Measurements from ENCODE around the gene TBX1. TPM values are rescaled to one million over a fixed set of nuclear protein-coding genes. Genes with fewer than 3 reads are reported as not detected.

Gene TBX1
- total and polyA plus RNA-seq, 5 donors from 2014 or later: not detected

DNA sequence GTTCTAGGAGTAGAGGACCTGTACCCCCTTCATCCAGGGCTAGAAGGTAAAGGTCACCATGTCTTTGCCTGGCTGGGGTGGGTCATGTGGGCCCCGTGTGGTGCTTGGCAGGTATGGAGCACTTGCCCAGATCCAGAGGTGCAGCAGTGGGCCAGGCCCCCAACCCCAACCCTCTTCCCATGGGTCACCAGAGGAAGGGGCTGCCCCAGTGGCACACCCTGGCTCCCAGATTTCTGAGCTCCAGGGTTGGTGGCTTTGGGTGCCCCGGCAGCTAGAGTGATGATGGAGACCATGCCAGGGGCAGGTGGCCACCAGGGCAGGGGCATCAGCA is 39.6 kb upstream of the TBX1 start:
- Mint-ChIP-seq H3K4me3 (peak overlapping the region in 1 of 4 donors; percentile 72), H3K4me1 (peaks cover 0 to 31% (median under 1%) of the 10 kb centered on the region in 4 donors), H3K27ac (no peak overlapping the region), H3K36me3 (no peaks in the 10 kb centered on the region), H3K9me3 (no peaks in the 10 kb centered on the region), H3K27me3 (peaks cover 42% of the 10 kb centered on the region)
- no peak for ATAC-seq (ENCODE audit: low read depth in 2 of 2)
- Histone ChIP-seq H3K9me3 (ENCODE audit: control insufficient read depth in 2 of 2, low read length in 2 of 2) (no peaks in the 10 kb centered on the region), H3K36me3 (ENCODE audit: control insufficient read depth, insufficient read depth, low read length) (no peaks in the 10 kb centered on the region), H3K4me3 (ENCODE audit: low read depth, low read length) (no peak overlapping the region), H3K27me3 (ENCODE audit: control insufficient read depth, insufficient read depth, low read length) (peaks cover 5% of the 10 kb centered on the region), H3K4me1 (ENCODE audit: control insufficient read depth, insufficient read depth, low read length, poor library complexity, severe bottlenecking) (peaks cover 27% of the 10 kb centered on the region), H3K27ac (ENCODE audit: insufficient read depth, low read length, poor library complexity, severe bottlenecking) (no peak overlapping the region)
- no peak for DNase-seq

DNA sequence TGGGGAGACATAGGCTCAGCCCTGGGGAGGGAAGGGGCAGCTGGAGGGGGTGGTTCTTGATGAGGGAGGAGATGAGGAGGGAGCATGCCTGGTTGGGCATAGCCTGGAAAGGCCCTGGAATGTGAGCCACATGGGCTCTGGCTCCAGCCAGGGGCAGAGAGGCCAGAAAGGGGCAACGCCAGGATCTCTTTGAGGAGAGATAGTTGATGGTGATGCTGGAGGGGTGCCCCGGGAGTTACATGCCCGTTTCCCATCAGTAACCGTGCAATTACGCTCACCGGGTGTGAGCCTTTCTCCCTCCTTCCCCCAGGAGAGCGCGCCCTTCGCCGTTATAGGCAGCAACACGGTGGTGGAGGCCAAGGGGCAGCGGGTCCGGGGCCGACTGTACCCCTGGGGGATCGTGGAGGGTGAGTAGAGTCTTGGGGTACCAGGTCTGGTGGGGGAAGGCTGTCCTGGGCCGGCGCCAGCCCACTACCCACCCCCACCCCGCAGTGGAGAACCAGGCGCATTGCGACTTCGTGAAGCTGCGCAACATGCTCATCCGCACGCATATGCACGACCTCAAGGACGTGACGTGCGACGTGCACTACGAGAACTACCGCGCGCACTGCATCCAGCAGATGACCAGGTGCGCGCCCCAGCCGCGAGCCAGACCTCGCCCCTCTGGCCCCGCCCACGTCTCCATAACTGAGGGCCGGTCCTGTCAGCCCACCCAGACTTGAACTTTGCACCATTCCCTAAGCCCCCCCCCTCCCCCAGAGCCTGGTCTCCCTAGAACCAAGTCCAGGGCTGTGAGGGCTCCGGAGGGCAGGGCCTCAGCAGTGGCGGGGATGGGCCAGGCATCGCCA is 39.0 kb upstream of the TBX1 start:
- Mint-ChIP-seq H3K4me3 (no peak overlapping the region), H3K27me3 (peaks cover 42% of the 10 kb centered on the region), H3K9me3 (no peaks in the 10 kb centered on the region), H3K4me1 (peaks cover 0 to 31% (median under 1%) of the 10 kb centered on the region in 4 donors), H3K27ac (no peak overlapping the region), H3K36me3 (no peaks in the 10 kb centered on the region)
- H3K4me1 ChIP-seq (ENCODE audit: control insufficient read depth, insufficient read depth, low read length, poor library complexity, severe bottlenecking): peaks cover 27% of the 10 kb centered on the region
- peaks cover 5% of the 10 kb centered on the region for H3K27me3 ChIP-seq (ENCODE audit: control insufficient read depth, insufficient read depth, low read length)
- ATAC-seq (ENCODE audit: low read depth in 2 of 2) (no peak), DNase-seq (no peak)
- no peaks in the 10 kb centered on the region for H3K9me3 ChIP-seq (ENCODE audit: control insufficient read depth in 2 of 2, low read length in 2 of 2)
- no peaks in the 10 kb centered on the region for H3K36me3 ChIP-seq (ENCODE audit: control insufficient read depth, insufficient read depth, low read length)
- H3K4me3 ChIP-seq (ENCODE audit: low read depth, low read length): no peak overlapping the region
- no peak overlapping the region for H3K27ac ChIP-seq (ENCODE audit: insufficient read depth, low read length, poor library complexity, severe bottlenecking)

DNA sequence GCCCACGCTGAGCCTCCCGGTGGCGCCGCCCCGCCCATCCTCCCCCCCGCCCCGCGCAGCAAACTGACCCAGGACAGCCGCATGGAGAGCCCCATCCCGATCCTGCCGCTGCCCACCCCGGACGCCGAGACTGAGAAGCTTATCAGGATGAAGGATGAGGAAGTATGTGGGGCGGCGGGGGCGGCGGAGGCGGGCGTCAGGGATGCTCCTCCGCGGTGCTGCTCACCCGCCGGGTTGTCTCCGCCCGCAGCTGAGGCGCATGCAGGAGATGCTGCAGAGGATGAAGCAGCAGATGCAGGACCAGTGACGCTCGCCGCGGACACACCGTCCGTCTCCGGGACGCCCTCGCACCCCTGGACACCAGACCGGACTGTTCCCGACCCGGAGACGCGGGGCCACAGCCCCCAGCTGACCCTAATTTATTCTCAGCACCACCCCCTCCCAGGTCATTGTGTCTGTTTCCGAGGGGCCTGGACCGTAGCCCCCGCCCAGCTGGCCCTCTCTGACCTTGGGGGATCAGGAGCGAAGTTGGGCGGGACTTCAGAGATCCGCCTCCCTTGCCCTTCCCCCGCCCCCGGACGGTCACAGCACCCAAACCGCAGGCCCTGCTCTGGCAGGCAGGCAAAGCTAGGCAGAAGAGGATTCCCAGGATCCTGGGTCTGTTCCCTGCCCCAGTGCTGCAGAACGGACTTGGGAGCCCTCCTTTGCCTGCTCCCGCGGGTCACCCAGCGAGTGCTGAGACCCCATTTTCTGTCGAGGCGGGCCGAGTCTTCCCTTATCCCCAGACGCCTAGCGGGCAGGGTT is 38.2 kb upstream of the TBX1 start:
- Histone ChIP-seq H3K27me3 (ENCODE audit: control insufficient read depth, insufficient read depth, low read length) (peaks cover 5% of the 10 kb centered on the region), H3K9me3 (ENCODE audit: control insufficient read depth in 2 of 2, low read length in 2 of 2) (no peaks in the 10 kb centered on the region), H3K27ac (ENCODE audit: insufficient read depth, low read length, poor library complexity, severe bottlenecking) (no peak overlapping the region), H3K4me1 (ENCODE audit: control insufficient read depth, insufficient read depth, low read length, poor library complexity, severe bottlenecking) (peaks cover 27% of the 10 kb centered on the region), H3K36me3 (ENCODE audit: control insufficient read depth, insufficient read depth, low read length) (no peaks in the 10 kb centered on the region), H3K4me3 (ENCODE audit: low read depth, low read length) (no peak overlapping the region)
- Mint-ChIP-seq H3K27ac (no peak overlapping the region), H3K27me3 (peaks cover 42% of the 10 kb centered on the region), H3K36me3 (no peaks in the 10 kb centered on the region), H3K4me1 (peaks cover 0 to 31% (median under 1%) of the 10 kb centered on the region in 4 donors), H3K9me3 (no peaks in the 10 kb centered on the region), H3K4me3 (no peak overlapping the region)
- no peak for DNase-seq
- ATAC-seq (ENCODE audit: low read depth in 2 of 2): no peak

DNA sequence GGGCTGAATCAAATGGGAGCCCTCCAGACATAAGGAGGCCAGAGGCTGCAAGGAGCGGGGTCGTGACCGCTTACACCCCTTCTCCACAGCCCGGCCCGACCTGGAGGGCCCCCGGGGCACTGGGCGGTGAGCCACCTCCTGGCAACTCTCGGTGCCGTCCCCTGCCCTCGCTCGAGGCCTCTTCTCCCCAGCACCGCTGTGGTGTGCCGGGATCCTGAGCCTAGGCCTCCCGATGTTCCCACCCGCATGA is 37.7 kb upstream of the TBX1 start:
- DNase-seq: no peak

DNA sequence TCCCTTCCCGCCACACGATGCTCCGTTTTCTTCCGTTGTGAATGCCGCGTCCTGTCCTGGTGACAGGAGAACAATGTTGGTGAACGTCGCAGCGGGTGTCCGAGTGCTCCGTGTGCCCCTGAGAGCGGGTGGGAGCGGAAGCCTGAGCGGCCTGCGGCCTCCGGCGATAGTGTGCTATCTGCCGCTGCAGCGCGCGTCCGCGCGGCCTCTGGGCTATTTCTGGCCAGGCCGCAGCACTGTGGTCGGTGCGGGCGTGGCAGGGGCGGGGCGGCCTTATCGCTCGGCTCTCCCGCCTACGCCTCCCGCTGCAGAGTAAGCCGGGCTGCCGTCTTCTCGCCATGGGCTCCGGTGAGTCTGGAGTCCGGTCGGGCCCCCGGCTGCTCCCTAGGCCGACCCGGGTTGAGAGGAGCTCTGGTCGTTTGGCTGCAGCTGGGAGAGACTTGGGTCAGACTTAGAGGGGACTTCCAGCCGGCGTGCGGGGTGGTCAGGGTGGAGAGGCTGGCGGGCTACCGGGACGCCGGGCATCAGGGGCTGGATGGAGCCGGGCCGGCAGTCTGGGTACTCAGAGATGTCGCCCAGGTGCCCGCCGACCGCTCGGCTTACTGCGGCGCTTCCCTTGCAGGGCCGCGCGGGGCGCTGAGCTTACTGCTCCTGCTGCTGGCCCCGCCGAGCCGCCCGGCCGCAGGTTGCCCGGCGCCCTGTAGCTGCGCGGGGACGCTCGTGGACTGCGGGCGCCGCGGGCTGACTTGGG is 37.2 kb upstream of the TBX1 start, which contains the start of gene GP1BB:
Gene GP1BB, plus strand, starts transcription at position 308 of the 751 bp plus-strand sequence. Its CDS starts 31 bp downstream, at position 339.
- Histone ChIP-seq H3K27ac (ENCODE audit: insufficient read depth, low read length, poor library complexity, severe bottlenecking) (no peak within 1 kb of the TSS), H3K4me1 (ENCODE audit: control insufficient read depth, insufficient read depth, low read length, poor library complexity, severe bottlenecking) (peaks cover 24% of the 10 kb centered on the region), H3K36me3 (ENCODE audit: control insufficient read depth, insufficient read depth, low read length) (no peaks in the 10 kb centered on the region), H3K9me3 (ENCODE audit: control insufficient read depth in 2 of 2, low read length in 2 of 2) (no peaks in the 10 kb centered on the region), H3K27me3 (ENCODE audit: control insufficient read depth, insufficient read depth, low read length) (peaks cover 5% of the 10 kb centered on the region), H3K4me3 (ENCODE audit: low read depth, low read length) (no peak within 1 kb of the TSS)
- H3K27ac Mint-ChIP-seq: peak within 1 kb of the TSS in 1 of 3 donors; percentile 38
- H3K4me1 Mint-ChIP-seq: peaks cover 0 to 28% (median under 1%) of the 10 kb centered on the region in 4 donors
- no peaks in the 10 kb centered on the region for H3K36me3 Mint-ChIP-seq
- H3K9me3 Mint-ChIP-seq: no peaks in the 10 kb centered on the region
- H3K27me3 Mint-ChIP-seq: peaks cover 46% of the 10 kb centered on the region
- peak within 1 kb of the TSS in 3 of 4 donors; percentile 38 to 76 (median 61) for H3K4me3 Mint-ChIP-seq
- peak in 1 of 3 donors; percentile 43 for DNase-seq
- ATAC-seq (ENCODE audit: low read depth in 2 of 2): peak; percentile 45 to 48

More for the DNA sequence above, 37.7 kb upstream of the TBX1 start:
- peaks cover 5% of the 10 kb centered on the region for H3K27me3 ChIP-seq (ENCODE audit: control insufficient read depth, insufficient read depth, low read length)
- no peak overlapping the region for H3K4me3 ChIP-seq (ENCODE audit: low read depth, low read length)
- H3K4me3 Mint-ChIP-seq: peak overlapping the region in 1 of 4 donors; percentile 38
- no peaks in the 10 kb centered on the region for H3K36me3 Mint-ChIP-seq
- H3K9me3 Mint-ChIP-seq: no peaks in the 10 kb centered on the region
- ATAC-seq (ENCODE audit: low read depth in 2 of 2): no peak
- H3K4me1 Mint-ChIP-seq: peaks cover 0 to 28% (median under 1%) of the 10 kb centered on the region in 4 donors
- H3K27me3 Mint-ChIP-seq: peaks cover 45% of the 10 kb centered on the region
- peaks cover 27% of the 10 kb centered on the region for H3K4me1 ChIP-seq (ENCODE audit: control insufficient read depth, insufficient read depth, low read length, poor library complexity, severe bottlenecking)
- H3K27ac Mint-ChIP-seq: peak overlapping the region in 1 of 3 donors; percentile 38
- H3K27ac ChIP-seq (ENCODE audit: insufficient read depth, low read length, poor library complexity, severe bottlenecking): no peak overlapping the region
- H3K9me3 ChIP-seq (ENCODE audit: control insufficient read depth in 2 of 2, low read length in 2 of 2): no peaks in the 10 kb centered on the region
- no peaks in the 10 kb centered on the region for H3K36me3 ChIP-seq (ENCODE audit: control insufficient read depth, insufficient read depth, low read length)

DNA sequence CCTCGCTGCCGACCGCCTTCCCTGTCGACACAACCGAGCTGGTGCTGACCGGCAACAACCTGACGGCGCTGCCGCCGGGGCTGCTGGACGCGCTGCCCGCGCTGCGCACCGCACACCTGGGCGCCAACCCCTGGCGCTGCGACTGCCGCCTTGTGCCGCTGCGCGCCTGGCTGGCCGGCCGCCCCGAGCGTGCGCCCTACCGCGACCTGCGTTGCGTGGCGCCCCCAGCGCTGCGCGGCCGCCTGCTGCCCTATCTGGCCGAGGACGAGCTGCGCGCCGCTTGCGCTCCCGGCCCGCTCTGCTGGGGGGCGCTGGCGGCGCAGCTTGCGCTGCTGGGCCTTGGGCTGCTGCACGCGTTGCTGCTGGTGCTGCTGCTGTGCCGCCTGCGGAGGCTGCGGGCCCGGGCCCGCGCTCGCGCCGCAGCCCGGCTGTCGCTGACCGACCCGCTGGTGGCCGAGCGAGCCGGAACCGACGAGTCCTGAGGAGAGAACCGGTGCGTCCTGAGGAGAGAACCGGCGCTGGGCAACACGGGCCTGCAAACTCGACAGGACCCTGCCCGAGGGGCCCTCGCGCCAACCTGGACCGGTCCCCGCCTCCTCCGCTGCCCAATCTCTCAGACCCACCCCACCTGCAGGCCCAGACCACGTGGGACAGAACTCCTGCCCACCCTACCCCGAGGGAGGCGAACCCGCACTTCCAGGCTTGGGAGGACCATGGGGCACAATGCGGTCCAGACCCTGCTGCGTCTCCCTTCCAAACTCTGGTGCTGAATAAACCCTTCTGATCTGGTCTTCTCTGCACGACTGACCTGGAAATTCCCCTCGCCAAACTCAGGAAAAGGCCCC is 36.4 kb upstream of the TBX1 start:
- H3K27me3 ChIP-seq (ENCODE audit: control insufficient read depth, insufficient read depth, low read length): peaks cover 5% of the 10 kb centered on the region
- Mint-ChIP-seq H3K27ac (peak overlapping the region in 1 of 3 donors; percentile 71), H3K27me3 (peaks cover 45% of the 10 kb centered on the region), H3K4me3 (peak overlapping the region in 2 of 4 donors; percentile 22 to 71), H3K9me3 (no peaks in the 10 kb centered on the region), H3K4me1 (peaks cover 0 to 27% (median under 1%) of the 10 kb centered on the region in 4 donors), H3K36me3 (no peaks in the 10 kb centered on the region)
- ATAC-seq (ENCODE audit: low read depth in 2 of 2): peak in 1 of 2 donors; percentile 22
- H3K4me1 ChIP-seq (ENCODE audit: control insufficient read depth, insufficient read depth, low read length, poor library complexity, severe bottlenecking): peaks cover 16% of the 10 kb centered on the region
- H3K4me3 ChIP-seq (ENCODE audit: low read depth, low read length): no peak overlapping the region
- no peak overlapping the region for H3K27ac ChIP-seq (ENCODE audit: insufficient read depth, low read length, poor library complexity, severe bottlenecking)
- no peaks in the 10 kb centered on the region for H3K36me3 ChIP-seq (ENCODE audit: control insufficient read depth, insufficient read depth, low read length)
- peak in 1 of 3 donors; percentile 36 for DNase-seq
- H3K9me3 ChIP-seq (ENCODE audit: control insufficient read depth in 2 of 2, low read length in 2 of 2): no peaks in the 10 kb centered on the region

Measured in CD4-positive, CD25-positive, alpha-beta regulatory T cell (primary cell).